ENCODE measurements around the gene TMEM158. TPM values are rescaled to one million over a fixed set of nuclear protein-coding genes. Genes with fewer than 3 reads are reported as not detected.

TMEM158 gene
- total and polyA plus RNA-seq, 10 of the 15 experiments (the other 5 are each of a cell fraction or from before 2014, with no cell fraction given), result not detected

- no peak for TF ChIP-seq ZSCAN29 (IDR thresholded peaks at IDR 0.05)
- no peak for TF ChIP-seq RAD21 (IDR thresholded peaks at IDR 0.05; ENCODE audit: insufficient read depth, low read depth, low read length)
- no peak for TF ChIP-seq NKRF (conservative IDR thresholded peaks at IDR 0.05)
- TF ChIP-seq CEBPB (IDR thresholded peaks at IDR 0.05; ENCODE audit: borderline replicate concordance in 1 of 2, low read depth in 2 of 2, low read length in 2 of 2), result no peak
- TF ChIP-seq MTA3 (IDR thresholded peaks at IDR 0.05; ENCODE audit: borderline replicate concordance, low read length), result no peak
- TF ChIP-seq LARP7 (IDR thresholded peaks at IDR 0.05), result no peak
- no peak for TF ChIP-seq ZNF687 (IDR thresholded peaks at IDR 0.05)
Observed at GRCh38 chr3:45185461-45185860, 40.6 kb downstream of the TMEM158 start (continued).

- FAIRE-seq (no peak), DNase-seq (ENCODE audit: low read depth, low spot score) (no peak), ATAC-seq (no peak)
- SMC1A ChIA-PET (ENCODE audit: uncharacterized antibody, unreplicated experiment), result interaction anchor here (1.5 kb wide), 1 partner anchor 144 kb away, joined by 5 read pairs; no protein-coding TSS in a partner anchor
- RAD21 ChIA-PET (ENCODE audit: unreplicated experiment), result no interaction called here
- H4K20me1 ChIP-seq (ENCODE audit: control insufficient read depth, insufficient read depth), result no peaks in the 10 kb centered on the region
- no peak overlapping the region for H3K4me3 ChIP-seq
- no peaks in the 10 kb centered on the region; the same call in 1 of the 2 replicates for H3K4me1 ChIP-seq (ENCODE audit: control insufficient read depth, insufficient read depth, low read length)
- POLR2A ChIA-PET, result no interaction called here
- intact Hi-C loops (cut with micrococcal nuclease; ENCODE audit: unreplicated experiment) (no loop called here), in situ Hi-C loops (cut with MboI) (no loop called here)
- H3K9ac ChIP-seq (ENCODE audit: control insufficient read depth, insufficient read depth, low read length), result no peak overlapping the region
- H3K27ac ChIP-seq (ENCODE audit: control insufficient read depth, insufficient read depth), result no peak overlapping the region
- H3K27me3 ChIP-seq (replicated peaks in 1 of 2; ENCODE audit: control insufficient read depth in 2 of 2, insufficient read depth in 2 of 2, low read length in 1 of 2), result peaks cover 0 to 3% of the 10 kb centered on the region in 2 experiments; a peak in 1 of 4 replicates
- BruUV-seq (replicated peaks), result no TSS peak
- H3K36me3 ChIP-seq (ENCODE audit: control insufficient read depth in 2 of 2, insufficient read depth in 2 of 2, low read length in 1 of 2), result no peaks in the 10 kb centered on the region
- WGBS (ENCODE audit: insufficient coverage, insufficient replicate concordance, low lambda C conversion rate, missing lambda C conversion rate), result 65% methylated on average over 2 of the region's 2 CpGs
- CTCF ChIA-PET, result no interaction called here
- H3K4me2 ChIP-seq (ENCODE audit: control insufficient read depth, insufficient read depth), result no peak overlapping the region
- no peaks in the 10 kb centered on the region for H3K9me3 ChIP-seq (replicated peaks; ENCODE audit: control insufficient read depth, insufficient read depth, low read length)
- H2AFZ ChIP-seq (ENCODE audit: control insufficient read depth, low read depth, low read length), result no peak overlapping the region
- H3K79me2 ChIP-seq (ENCODE audit: control insufficient read depth, insufficient read depth, low read length), result no peaks in the 10 kb centered on the region
- TF ChIP-seq SREBF2 (IDR thresholded peaks at IDR 0.05; ENCODE audit: low read length), result no peak
- TF ChIP-seq ELK1 (IDR thresholded peaks at IDR 0.05; ENCODE audit: low read depth, low read length), result no peak
- TF ChIP-seq USF1 (IDR thresholded peaks at IDR 0.05; ENCODE audit: borderline replicate concordance, extremely low read length, insufficient read depth, low read depth, low read length), result no peak
- no peak for TF ChIP-seq CHD2 (IDR thresholded peaks at IDR 0.05; ENCODE audit: borderline replicate concordance, low read depth, low read length)
- TF ChIP-seq ZBTB33 (IDR thresholded peaks at IDR 0.05), result no peak
- TF ChIP-seq JUNB (IDR thresholded peaks at IDR 0.05), result no peak
Observed at GRCh38 chr3:45185052-45185451, 41.0 kb downstream of the TMEM158 start.

Data from GM12878 (cell line).